NCI-H2029 treated with DMSO at 0.1 percent for 48 hours (cell line): ENCODE measurements around the gene AHNAK.
A peak's percentile ranks its signal among the peaks of the same experiment; 100 is the strongest.

Experiments used
- DNase-seq: peaks from one replicate; lab custom pipeline; 2025; lab: John Stamatoyannopoulos, UW

Gene AHNAK

GRCh38 chr11:62516736-62517371 lies 29.8 kb downstream of the AHNAK start:
- no peak for DNase-seq

GRCh38 chr11:62514151-62514550 lies 32.5 kb downstream of the AHNAK start:
- no peak for DNase-seq

GRCh38 chr11:62513626-62514025 lies 33.0 kb downstream of the AHNAK start:
- DNase-seq, result no peak

GRCh38 chr11:62512961-62513360 lies 33.6 kb downstream of the AHNAK start:
- DNase-seq, result no peak

- DNase-seq, result no peak
These were observed 38.1 kb downstream of the AHNAK start for GRCh38 chr11:62508336-62509058.

GRCh38 chr11:62507125-62507422 lies 39.5 kb downstream of the AHNAK start:
- no peak for DNase-seq

- no peak for DNase-seq
These were observed 40.0 kb downstream of the AHNAK start for GRCh38 chr11:62506413-62507124.

GRCh38 chr11:62505440-62506091 lies 41.0 kb downstream of the AHNAK start:
- DNase-seq, result no peak

GRCh38 chr11:62505059-62505439 lies 41.6 kb downstream of the AHNAK start:
- no peak for DNase-seq

GRCh38 chr11:62504158-62504973 lies 42.2 kb downstream of the AHNAK start:
- DNase-seq, result no peak

GRCh38 chr11:62502030-62502730 lies 44.4 kb downstream of the AHNAK start:
- DNase-seq, result no peak

GRCh38 chr11:62501432-62501891 lies 45.1 kb downstream of the AHNAK start:
- peak; percentile 61 for DNase-seq

- DNase-seq, result no peak
These were observed 46.0 kb downstream of the AHNAK start for GRCh38 chr11:62500650-62501030.

GRCh38 chr11:62499944-62500649 lies 46.5 kb downstream of the AHNAK start:
- DNase-seq, result peak; percentile 62

- peak; percentile 89 for DNase-seq
These were observed 47.2 kb downstream of the AHNAK start for GRCh38 chr11:62499311-62499943.

- DNase-seq, result no peak
These were observed 47.9 kb downstream of the AHNAK start for GRCh38 chr11:62498492-62499286.

GRCh38 chr11:62498031-62498430 lies 48.6 kb downstream of the AHNAK start:
- DNase-seq, result no peak

GRCh38 chr11:62497132-62497801 lies 49.3 kb downstream of the AHNAK start:
- DNase-seq, result peak; percentile 27

- no peak for DNase-seq
These were observed 49.9 kb downstream of the AHNAK start for GRCh38 chr11:62496676-62497075.
